Keratinocyte (primary cell): ENCODE data around the gene HSDL1. TPM values are rescaled to one million over a fixed set of nuclear protein-coding genes. Genes with fewer than 3 reads are reported as not detected.

ENCODE experiments used
- DNase-seq: peaks from one replicate; pipeline ENCODE4 v3.0.0-alpha.2; 2011; ENCODE audit warnings: low read depth, missing footprints, low spot score
- FAIRE-seq: peaks from 2 replicates; lab custom pipeline; 2011; peaks lifted over from hg19 to GRCh38; lab: Jason Lieb, UNC
- H2AFZ ChIP-seq: 2 replicates; pipeline ENCODE4 v1.6.0; 2012; ENCODE audit warnings: low read length, control low read depth, inconsistent platforms; ENCODE audit not compliant: control insufficient read depth
- H3K27ac ChIP-seq: 2 replicates; pipeline ENCODE4 v1.5.1; 2011; ENCODE audit warnings: low read length; ENCODE audit not compliant: control insufficient read depth, insufficient read depth
- H3K27me3 ChIP-seq: 3 replicates; pipeline ENCODE4 v1.6.0; 2011; ENCODE audit warnings: low read length; ENCODE audit not compliant: control insufficient read depth, insufficient read depth; ENCODE audit errors: extremely low read depth
- H3K36me3 ChIP-seq, 2 experiments: 2 replicates in 1 of 2; 3 replicates in 1 of 2; pipeline ENCODE4 v1.5.1; 2011; ENCODE audit warnings: low read length in 2 of 2, mild to moderate bottlenecking in 1 of 2; ENCODE audit not compliant: control insufficient read depth in 2 of 2, insufficient read depth in 2 of 2; ENCODE audit errors: extremely low read depth in 1 of 2
- H3K4me1 ChIP-seq: 3 replicates; pipeline ENCODE4 v1.5.1; 2011; ENCODE audit warnings: low read length; ENCODE audit not compliant: control insufficient read depth, insufficient read depth; ENCODE audit errors: extremely low read depth
- H3K4me2 ChIP-seq: 3 replicates; pipeline ENCODE4 v1.6.0; 2011; ENCODE audit warnings: low read depth, low read length; ENCODE audit not compliant: control insufficient read depth, insufficient read depth; ENCODE audit errors: extremely low read depth
- H3K4me3 ChIP-seq, 3 experiments: fragments of 200-600 bp in 1 of 3; sonication (generic) in 1 of 3; 2 replicates in 2 of 3; 3 replicates in 1 of 3; pipeline ENCODE4 v1.5.1; 2011 to 2016; ENCODE audit warnings: low read length in 3 of 3, mild to moderate bottlenecking in 3 of 3, control low read depth in 2 of 3, inconsistent platforms in 1 of 3, low read depth in 1 of 3, mixed read lengths in 1 of 3, mixed run types in 1 of 3, moderate library complexity in 1 of 3; ENCODE audit not compliant: control insufficient read depth in 2 of 3, insufficient read depth in 2 of 3; ENCODE audit errors: extremely low read depth in 1 of 3
- H3K79me2 ChIP-seq: 2 replicates; pipeline ENCODE4 v1.6.0; 2012; ENCODE audit warnings: low read length; ENCODE audit not compliant: control insufficient read depth, insufficient read depth
- H3K9ac ChIP-seq: 3 replicates; pipeline ENCODE4 v1.6.0; 2011; ENCODE audit warnings: low read length; ENCODE audit not compliant: control insufficient read depth, insufficient read depth; ENCODE audit errors: extremely low read depth
- H3K9me1 ChIP-seq: 3 replicates; pipeline ENCODE4 v1.6.0; 2011; ENCODE audit warnings: low read length; ENCODE audit not compliant: control insufficient read depth, insufficient read depth; ENCODE audit errors: extremely low read depth
- H3K9me3 ChIP-seq: 2 replicates; pipeline ENCODE4 v1.5.1; 2012; ENCODE audit warnings: low read depth, low read length; ENCODE audit not compliant: control insufficient read depth
- H4K20me1 ChIP-seq: 3 replicates; pipeline ENCODE4 v1.6.0; 2011; ENCODE audit warnings: low read length; ENCODE audit not compliant: control insufficient read depth, insufficient read depth; ENCODE audit errors: extremely low read depth
- EZH2 ChIP-seq: IDR thresholded peaks from one replicate; pipeline ENCODE4 v1.6.1; 2012; ENCODE audit warnings: inconsistent platforms, mild to moderate bottlenecking, low read length, moderate library complexity
- dilution Hi-C: fragments of 300-500 bp; cut with MboI; formaldehyde crosslinking; loops from one replicate; pipeline ENCODE4 v1.7.0; 2020; ENCODE audit warnings: low sequenced_read_pairs; ENCODE audit not compliant: extremely low pct_ligation_motif_present
- polyA plus RNA-seq, 5 experiments: library from polyadenylated mRNA; depleted of rRNA in 3 of 5; stranded (reverse) in 3 of 5; stranded (forward) in 1 of 5; unstranded in 1 of 5; fragments of >200 nt; gene quantifications; 1 replicate in 1 of 5; 2 replicates in 3 of 5; 3 replicates in 1 of 5; pipeline versions ENCODE4 v1.2.1 to v1.2.3, GENCODE V29; 2011 to 2012; ENCODE audit warnings: missing spikeins in 2 of 5, low read depth in 1 of 5, low replicate concordance in 1 of 5
- TF ChIP-seq, protein P1 (sequence below), 3 experiments: IDR thresholded peaks in 1 of 3; conservative IDR thresholded peaks in 1 of 3; optimal IDR thresholded peaks in 1 of 3; 2 replicates in 2 of 3; 3 replicates in 1 of 3; pipeline versions ENCODE3 to v1.5.1; 2011; ENCODE audit warnings: low read length in 3 of 3, mild to moderate bottlenecking in 3 of 3, moderate library complexity in 2 of 3, control low read depth in 1 of 3, inconsistent platforms in 1 of 3; ENCODE audit not compliant: insufficient read depth in 2 of 3; ENCODE audit errors: extremely low read depth in 1 of 3

The HSDL1 gene
- polyA plus RNA-seq, 1 donor (not counting 4 experiments of a cell fraction or from before 2014, with no cell fraction given): 18.1 TPM

DNA sequence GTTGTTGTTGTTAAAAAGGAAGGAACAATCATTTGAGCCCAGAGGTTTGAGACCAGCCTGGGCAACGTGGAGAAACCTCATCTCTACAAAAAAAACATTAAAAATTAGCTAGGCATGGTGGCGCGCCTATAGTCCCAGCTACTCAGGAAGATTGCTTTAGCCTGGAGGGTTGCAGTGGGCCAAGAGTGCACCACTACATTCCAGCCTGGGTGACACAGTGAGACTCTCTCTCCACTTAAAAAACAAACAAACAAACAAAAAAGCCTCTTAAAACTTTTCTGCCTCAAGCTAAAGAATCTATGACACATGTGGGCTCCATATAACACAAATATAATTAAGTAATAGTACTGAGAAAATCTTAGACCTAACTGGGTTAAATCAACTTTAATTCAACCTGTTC, 40.7 kb downstream of the HSDL1 start:
- Histone ChIP-seq H3K9me1 (no peaks in the 10 kb centered on the region), H3K4me3 (no peak overlapping the region), H3K36me3 (peaks cover 0 to 4% of the 10 kb centered on the region in 2 experiments), H4K20me1 (peaks cover 5% of the 10 kb centered on the region), H3K4me2 (no peak overlapping the region), H3K9ac (no peak overlapping the region), H3K27me3 (no peaks in the 10 kb centered on the region), H3K9me3 (no peaks in the 10 kb centered on the region), H3K4me1 (peaks cover 18% of the 10 kb centered on the region), H3K27ac (no peak overlapping the region), H3K79me2 (peaks cover 61% of the 10 kb centered on the region), H2AFZ (no peak overlapping the region)
- no peak for FAIRE-seq
- no peak for TF ChIP-seq EZH2
- TF ChIP-seq, protein P1, sequence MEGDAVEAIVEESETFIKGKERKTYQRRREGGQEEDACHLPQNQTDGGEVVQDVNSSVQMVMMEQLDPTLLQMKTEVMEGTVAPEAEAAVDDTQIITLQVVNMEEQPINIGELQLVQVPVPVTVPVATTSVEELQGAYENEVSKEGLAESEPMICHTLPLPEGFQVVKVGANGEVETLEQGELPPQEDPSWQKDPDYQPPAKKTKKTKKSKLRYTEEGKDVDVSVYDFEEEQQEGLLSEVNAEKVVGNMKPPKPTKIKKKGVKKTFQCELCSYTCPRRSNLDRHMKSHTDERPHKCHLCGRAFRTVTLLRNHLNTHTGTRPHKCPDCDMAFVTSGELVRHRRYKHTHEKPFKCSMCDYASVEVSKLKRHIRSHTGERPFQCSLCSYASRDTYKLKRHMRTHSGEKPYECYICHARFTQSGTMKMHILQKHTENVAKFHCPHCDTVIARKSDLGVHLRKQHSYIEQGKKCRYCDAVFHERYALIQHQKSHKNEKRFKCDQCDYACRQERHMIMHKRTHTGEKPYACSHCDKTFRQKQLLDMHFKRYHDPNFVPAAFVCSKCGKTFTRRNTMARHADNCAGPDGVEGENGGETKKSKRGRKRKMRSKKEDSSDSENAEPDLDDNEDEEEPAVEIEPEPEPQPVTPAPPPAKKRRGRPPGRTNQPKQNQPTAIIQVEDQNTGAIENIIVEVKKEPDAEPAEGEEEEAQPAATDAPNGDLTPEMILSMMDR (optimal IDR thresholded peaks at IDR 0.05 in 1 of 3, IDR thresholded peaks at IDR 0.05 in 1 of 3, conservative IDR thresholded peaks at IDR 0.05 in 1 of 3; ENCODE audit: extremely low read depth in 1 of 3, insufficient read depth in 2 of 3, low read length in 3 of 3): no peak
- no peak for DNase-seq
- dilution Hi-C loops: no loop called here

DNA sequence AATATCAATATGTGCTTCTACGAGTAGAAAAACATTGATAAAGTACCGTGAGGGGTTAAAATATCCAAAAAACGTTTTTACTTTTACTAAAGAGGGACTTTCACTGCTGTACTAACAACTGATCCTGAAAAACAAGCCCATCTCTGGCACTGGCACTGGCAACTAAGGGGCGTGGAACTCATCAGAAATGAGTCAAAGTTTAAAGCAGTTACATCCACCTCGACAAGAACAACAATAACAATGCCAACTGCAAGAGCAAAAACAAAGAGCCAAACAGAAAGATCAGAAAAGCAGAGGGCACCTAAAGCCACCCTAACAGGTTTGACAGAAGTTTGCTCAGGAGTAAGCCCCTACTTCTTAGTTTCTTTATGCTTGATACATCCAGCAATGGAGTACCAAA, 41.3 kb downstream of the HSDL1 start:
- peak overlapping the region; percentile 3 for H3K4me2 ChIP-seq
- dilution Hi-C loops: no loop called here
- H3K4me1 ChIP-seq: peaks cover 18% of the 10 kb centered on the region
- DNase-seq (no peak), FAIRE-seq (no peak)
- no peak overlapping the region for H3K4me3 ChIP-seq
- H3K9ac ChIP-seq: no peak overlapping the region
- no peak overlapping the region for H2AFZ ChIP-seq
- H3K36me3 ChIP-seq: peaks cover 0 to 4% of the 10 kb centered on the region in 2 experiments
- H3K9me1 ChIP-seq: no peaks in the 10 kb centered on the region
- peaks cover 5% of the 10 kb centered on the region for H4K20me1 ChIP-seq
- no peaks in the 10 kb centered on the region for H3K27me3 ChIP-seq
- peaks cover 58% of the 10 kb centered on the region for H3K79me2 ChIP-seq
- H3K27ac ChIP-seq: no peak overlapping the region
- no peaks in the 10 kb centered on the region for H3K9me3 ChIP-seq
- TF ChIP-seq, protein P1 (optimal IDR thresholded peaks at IDR 0.05 in 1 of 3, IDR thresholded peaks at IDR 0.05 in 1 of 3, conservative IDR thresholded peaks at IDR 0.05 in 1 of 3; ENCODE audit: extremely low read depth in 1 of 3, insufficient read depth in 2 of 3, low read length in 3 of 3): no peak
- no peak for TF ChIP-seq EZH2
